GM21526 (cell line): Measurements from ENCODE around the gene BSDC1.

ENCODE experiments used
- ATAC-seq: cut with Tn5 transposase; IDR thresholded peaks from one replicate; pipeline ENCODE4 v1.9.1; 2021; ENCODE audit warnings: moderate library complexity; ENCODE audit not compliant: unreplicated experiment, low FRiP score

The BSDC1 gene

GRCh38 chr1:32394890-32395432 is 720 bp upstream of the BSDC1 start:
- ATAC-seq: peak; percentile 8

- ATAC-seq: peak; percentile 23
Measured at GRCh38 chr1:32393832-32394140, 455 bp downstream of the BSDC1 start.

GRCh38 chr1:32393136-32393535 is 1.1 kb downstream of the BSDC1 start:
- no peak for ATAC-seq

- ATAC-seq: no peak
Measured at GRCh38 chr1:32392325-32392724, 1.9 kb downstream of the BSDC1 start.

GRCh38 chr1:32390904-32391870 is 3.1 kb downstream of the BSDC1 start:
- no peak for ATAC-seq

- ATAC-seq: no peak
Measured at GRCh38 chr1:32388641-32389040, 5.6 kb downstream of the BSDC1 start.

GRCh38 chr1:32386676-32387392 is 7.4 kb downstream of the BSDC1 start:
- ATAC-seq: no peak

GRCh38 chr1:32380057-32380456 is 14.2 kb downstream of the BSDC1 start:
- no peak for ATAC-seq

GRCh38 chr1:32377541-32378220 is 16.6 kb downstream of the BSDC1 start:
- ATAC-seq: no peak

- no peak for ATAC-seq
Measured at GRCh38 chr1:32376199-32376598, 18.0 kb downstream of the BSDC1 start.

GRCh38 chr1:32373996-32374592 is 20.1 kb downstream of the BSDC1 start:
- ATAC-seq: no peak

GRCh38 chr1:32372149-32372756 is 22.0 kb downstream of the BSDC1 start:
- ATAC-seq: no peak

- no peak for ATAC-seq
Measured at GRCh38 chr1:32367912-32368635, 26.2 kb downstream of the BSDC1 start.

- no peak for ATAC-seq
Measured at GRCh38 chr1:32365445-32365844, 28.8 kb downstream of the BSDC1 start.

- no peak for ATAC-seq
Measured at GRCh38 chr1:32364836-32365235, 29.4 kb downstream of the BSDC1 start.

- ATAC-seq: no peak
Measured at GRCh38 chr1:32363713-32364112, 30.5 kb downstream of the BSDC1 start.

GRCh38 chr1:32362474-32363313 is 31.5 kb downstream of the BSDC1 start, which contains the start of the genes FAM229A and TSSK3:
FAM229A (minus strand) TSS chr1:32362485; CDS start chr1:32362091, 394 bp downstream.
TSSK3 (plus strand) TSS chr1:32362539; CDS start chr1:32362702, 163 bp downstream.
- ATAC-seq: no peak

GRCh38 chr1:32361674-32362473 is 32.4 kb downstream of the BSDC1 start:
- ATAC-seq: no peak
